HG03196 (cell line): ENCODE data around the gene CLCF1.
"Not testable (repeated sequence)": the region's sequence is repeated elsewhere in the genome, so short reads cannot be mapped to it uniquely, and the experiment has no call there.

Experiments
- ATAC-seq: cut with Tn5 transposase; IDR thresholded peaks from one replicate; pipeline ENCODE4 v1.9.1; 2021; ENCODE audit not compliant: unreplicated experiment

The CLCF1 gene

GRCh38 chr11:67409261-67409666 is 35.9 kb upstream of the CLCF1 start:
- ATAC-seq, result peak; percentile 46

- no peak for ATAC-seq
These were observed 35.2 kb upstream of the CLCF1 start for GRCh38 chr11:67408437-67409200.

- no peak for ATAC-seq
These were observed 34.3 kb upstream of the CLCF1 start for GRCh38 chr11:67407688-67408163.

- ATAC-seq, result no peak
These were observed 33.7 kb upstream of the CLCF1 start for GRCh38 chr11:67406969-67407687.

GRCh38 chr11:67406420-67406968 is 33.1 kb upstream of the CLCF1 start:
- no peak for ATAC-seq

- no peak for ATAC-seq
These were observed 32.4 kb upstream of the CLCF1 start for GRCh38 chr11:67405688-67406339.

GRCh38 chr11:67405196-67405567 is 31.8 kb upstream of the CLCF1 start:
- ATAC-seq, result no peak

- no peak for ATAC-seq
These were observed 31.3 kb upstream of the CLCF1 start for GRCh38 chr11:67404515-67405195.

- ATAC-seq, result not testable (repeated sequence)
These were observed 29.7 kb upstream of the CLCF1 start for GRCh38 chr11:67403085-67403484.

GRCh38 chr11:67402192-67402839 is 28.9 kb upstream of the CLCF1 start:
- ATAC-seq, result not testable (repeated sequence)

- ATAC-seq, result peak; percentile 50
These were observed 28.2 kb upstream of the CLCF1 start, which contains the start of gene PPP1CA for GRCh38 chr11:67401495-67402191. PPP1CA (minus strand) TSS chr11:67401858; CDS start chr11:67401782, 76 bp downstream.

GRCh38 chr11:67400942-67401494 is 27.6 kb upstream of the CLCF1 start:
- ATAC-seq, result no peak

GRCh38 chr11:67400251-67400941 is 27.0 kb upstream of the CLCF1 start:
- ATAC-seq, result no peak

GRCh38 chr11:67398661-67399563 is 25.5 kb upstream of the CLCF1 start:
- ATAC-seq, result no peak

- no peak for ATAC-seq
These were observed 24.7 kb upstream of the CLCF1 start for GRCh38 chr11:67397986-67398660.

GRCh38 chr11:67397536-67397935 is 24.1 kb upstream of the CLCF1 start:
- no peak for ATAC-seq
